GM21529 (cell line): ENCODE data around the gene NKX6-2.

Experiments
- ATAC-seq: cut with Tn5 transposase; IDR thresholded peaks from one replicate; pipeline ENCODE4 v1.9.1; 2021; ENCODE audit not compliant: unreplicated experiment

The NKX6-2 gene

GRCh38 chr10:132813560-132814468 is 27.9 kb upstream of the NKX6-2 start:
- ATAC-seq, result no peak

GRCh38 chr10:132813001-132813401 is 27.1 kb upstream of the NKX6-2 start:
- ATAC-seq, result no peak

- no peak for ATAC-seq
Observed at GRCh38 chr10:132812520-132812919, 26.6 kb upstream of the NKX6-2 start.

GRCh38 chr10:132811891-132812481 is 26.0 kb upstream of the NKX6-2 start:
- no peak for ATAC-seq

- ATAC-seq, result no peak
Observed at GRCh38 chr10:132810807-132811700, 25.1 kb upstream of the NKX6-2 start.

- ATAC-seq, result no peak
Observed at GRCh38 chr10:132810141-132810806, 24.3 kb upstream of the NKX6-2 start.

GRCh38 chr10:132809232-132810140 is 23.5 kb upstream of the NKX6-2 start:
- no peak for ATAC-seq

- ATAC-seq, result no peak
Observed at GRCh38 chr10:132808383-132809231, 22.7 kb upstream of the NKX6-2 start.

- no peak for ATAC-seq
Observed at GRCh38 chr10:132807621-132808049, 21.7 kb upstream of the NKX6-2 start.

- ATAC-seq, result no peak
Observed at GRCh38 chr10:132806561-132807003, 20.6 kb upstream of the NKX6-2 start.

GRCh38 chr10:132806110-132806509 is 20.2 kb upstream of the NKX6-2 start:
- no peak for ATAC-seq

- ATAC-seq, result no peak
Observed at GRCh38 chr10:132805599-132805998, 19.7 kb upstream of the NKX6-2 start.

GRCh38 chr10:132804785-132805426 is 19.0 kb upstream of the NKX6-2 start:
- ATAC-seq, result no peak

GRCh38 chr10:132804287-132804686 is 18.3 kb upstream of the NKX6-2 start:
- no peak for ATAC-seq

- no peak for ATAC-seq
Observed at GRCh38 chr10:132803416-132804210, 17.7 kb upstream of the NKX6-2 start.

GRCh38 chr10:132802694-132803320 is 16.9 kb upstream of the NKX6-2 start:
- ATAC-seq, result no peak

- no peak for ATAC-seq
Observed at GRCh38 chr10:132802048-132802447, 16.1 kb upstream of the NKX6-2 start.
